ENCODE measurements around the gene ALPI.

DNA sequence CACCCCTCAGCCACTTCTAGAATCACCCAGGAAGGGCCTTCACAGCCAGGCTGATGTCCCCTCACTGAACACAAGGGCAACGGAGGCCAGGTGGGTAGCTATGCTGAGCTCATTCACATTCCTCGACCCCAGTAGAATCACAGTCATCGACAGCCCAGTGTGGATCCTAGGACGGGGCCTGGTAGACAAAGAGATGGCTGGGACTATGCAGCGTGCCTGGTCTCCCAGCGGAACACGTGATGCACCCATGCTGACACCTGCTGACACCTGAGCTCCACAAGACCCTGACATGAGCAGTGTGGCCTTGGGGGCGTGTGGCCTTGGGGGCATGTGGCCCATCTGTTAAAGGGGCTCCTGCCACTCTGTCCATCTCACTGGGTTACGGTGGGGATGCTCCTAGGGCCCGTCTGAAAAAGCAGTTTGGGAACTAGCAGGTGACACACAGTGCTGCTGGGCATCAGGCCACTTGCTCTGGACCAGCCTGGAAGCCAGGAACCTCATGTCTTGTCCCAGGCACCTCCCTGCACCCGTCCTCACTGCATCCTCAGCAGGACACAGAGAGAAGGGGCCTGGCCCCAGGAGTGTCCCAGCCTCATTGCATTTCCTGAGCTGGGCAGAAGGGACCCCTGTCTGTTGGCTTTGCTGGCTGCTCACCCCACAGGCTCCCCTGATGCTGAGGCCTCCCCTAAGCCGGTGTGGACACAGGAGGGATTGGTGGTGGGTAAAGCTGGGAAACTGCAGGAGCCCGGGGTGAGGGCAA, 22.0 kb downstream of the ALPI start:
- no peak for TF ChIP-seq CTCF (IDR thresholded peaks at IDR 0.05; ENCODE audit: low read depth, low read length)
- TF ChIP-seq MYC (IDR thresholded peaks at IDR 0.05; ENCODE audit: low read depth, low read length): no peak
- no peak for TF ChIP-seq POLR2A (IDR thresholded peaks at IDR 0.05; ENCODE audit: extremely low read depth, insufficient read length)
- no peak for TF ChIP-seq MAX (IDR thresholded peaks at IDR 0.05; ENCODE audit: low read depth, low read length)

All from NB4 (cell line).